GM21367 (cell line): ENCODE data around the gene ADAMTS17.
"Not testable (repeated sequence)": the region's sequence is repeated elsewhere in the genome, so short reads cannot be mapped to it uniquely, and the experiment has no call there.

ENCODE experiments used
- ATAC-seq: cut with Tn5 transposase; IDR thresholded peaks from one replicate; pipeline ENCODE4 v1.9.1; 2021; ENCODE audit not compliant: unreplicated experiment

Gene ADAMTS17

GRCh38 chr15:100096248-100096600 lies 245.6 kb downstream of the ADAMTS17 start:
- ATAC-seq = no peak

- no peak for ATAC-seq
Measured at GRCh38 chr15:100095541-100096247, 246.1 kb downstream of the ADAMTS17 start.

- ATAC-seq = no peak
Measured at GRCh38 chr15:100094127-100094510, 247.7 kb downstream of the ADAMTS17 start.

- ATAC-seq = no peak
Measured at GRCh38 chr15:100093211-100094126, 248.3 kb downstream of the ADAMTS17 start.

- ATAC-seq = no peak
Measured at GRCh38 chr15:100092034-100092433, 249.7 kb downstream of the ADAMTS17 start.

GRCh38 chr15:100090411-100090810 lies 251.4 kb downstream of the ADAMTS17 start:
- no peak for ATAC-seq

GRCh38 chr15:100084042-100084821 lies 257.5 kb downstream of the ADAMTS17 start:
- not testable (repeated sequence) for ATAC-seq

GRCh38 chr15:100083572-100083971 lies 258.2 kb downstream of the ADAMTS17 start:
- ATAC-seq = no peak

- no peak for ATAC-seq
Measured at GRCh38 chr15:100082761-100083402, 258.9 kb downstream of the ADAMTS17 start.

- no peak for ATAC-seq
Measured at GRCh38 chr15:100081454-100081853, 260.3 kb downstream of the ADAMTS17 start.

GRCh38 chr15:100078511-100079220 lies 263.1 kb downstream of the ADAMTS17 start:
- ATAC-seq = no peak

- no peak for ATAC-seq
Measured at GRCh38 chr15:100075229-100075628, 266.5 kb downstream of the ADAMTS17 start.

GRCh38 chr15:100073982-100074381 lies 267.8 kb downstream of the ADAMTS17 start:
- no peak for ATAC-seq

GRCh38 chr15:100066521-100067280 lies 275.1 kb downstream of the ADAMTS17 start:
- not testable (repeated sequence) for ATAC-seq

GRCh38 chr15:100061944-100062343 lies 279.8 kb downstream of the ADAMTS17 start:
- no peak for ATAC-seq

- ATAC-seq = no peak
Measured at GRCh38 chr15:100060276-100060926, 281.4 kb downstream of the ADAMTS17 start.

- ATAC-seq = no peak
Measured at GRCh38 chr15:100059521-100059920, 282.3 kb downstream of the ADAMTS17 start.

- no peak for ATAC-seq
Measured at GRCh38 chr15:100059094-100059493, 282.7 kb downstream of the ADAMTS17 start.

- ATAC-seq = no peak
Measured at GRCh38 chr15:100058458-100058857, 283.3 kb downstream of the ADAMTS17 start.
